ENCODE data around the gene RPUSD3. TPM values are rescaled to one million over a fixed set of nuclear protein-coding genes. Genes with fewer than 3 reads are reported as not detected.

Gene RPUSD3
- total and polyA plus RNA-seq, 9 of the 15 experiments (the other 6 are each of a cell fraction or from before 2014, with no cell fraction given): 13.8 to 99.0 (median 59.3) TPM

DNA sequence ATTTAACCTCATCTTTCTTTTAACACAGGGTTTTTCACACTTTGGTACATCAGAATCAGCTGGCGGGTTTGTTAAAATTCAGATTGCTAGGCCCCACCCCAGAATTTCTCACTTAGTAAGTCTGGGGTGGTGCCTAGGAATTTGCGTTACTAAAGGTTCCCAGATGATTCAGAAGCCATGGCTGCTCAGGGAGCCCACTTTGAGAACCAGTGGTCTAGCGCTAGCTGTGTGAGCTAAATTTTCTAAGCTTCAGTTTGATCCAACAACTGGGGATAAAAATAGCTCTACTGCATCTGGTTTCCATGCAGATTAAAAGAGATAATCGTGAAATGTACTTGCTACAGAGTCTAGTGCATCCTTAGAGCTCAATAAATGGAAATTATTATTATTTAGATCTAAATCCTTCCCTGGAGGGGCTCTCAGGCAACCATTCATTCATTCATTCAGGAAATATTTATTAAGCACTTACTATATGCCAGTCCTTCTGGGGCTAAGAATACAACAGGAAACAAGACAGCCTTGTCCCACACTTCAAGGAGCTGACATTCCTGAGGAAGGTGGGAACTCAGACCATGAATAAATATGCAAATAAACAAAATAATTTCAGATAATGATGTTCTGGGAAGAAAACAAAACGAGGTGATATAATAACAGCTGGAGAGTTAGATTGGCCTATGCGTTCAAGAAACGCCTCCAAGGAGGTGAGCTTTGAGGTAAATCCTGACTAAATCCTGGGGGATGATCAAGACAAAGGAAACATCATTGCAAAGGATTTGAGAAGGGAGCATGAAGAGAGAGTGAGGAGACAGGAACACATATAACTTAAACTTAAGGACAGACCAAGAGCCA is 40.1 kb upstream of the RPUSD3 start (continued):
- TF ChIP-seq RNF219 (CRISPR knock-in tag; IDR thresholded peaks at IDR 0.05) (no peak), ZNF780A (CRISPR knock-in tag; IDR thresholded peaks at IDR 0.05) (no peak), ZC3H11A (IDR thresholded peaks at IDR 0.05; ENCODE audit: low read depth, low read length) (no peak), ZEB2 (IDR thresholded peaks at IDR 0.05) (0 out of 2 replicates have a peak, but pooled peaks have one; percentile 17), POLR3G (IDR thresholded peaks at IDR 0.05; ENCODE audit: extremely low read depth, insufficient read length, insufficient replicate concordance) (no peak), PHB2 (IDR thresholded peaks at IDR 0.05; ENCODE audit: low read depth) (0 out of 2 replicates have a peak, but pooled peaks have one; percentile 29), MCM5 (IDR thresholded peaks at IDR 0.05; ENCODE audit: low read depth) (no peak), ZC3H8 (IDR thresholded peaks at IDR 0.05) (no peak), SMARCA5 (IDR thresholded peaks at IDR 0.05) (no peak), ZNF408 (CRISPR knock-in tag; IDR thresholded peaks at IDR 0.05; ENCODE audit: low read depth) (no peak), POLR2H (tag; IDR thresholded peaks at IDR 0.05; ENCODE audit: low read depth) (no peak), MEF2A (IDR thresholded peaks at IDR 0.05; ENCODE audit: control insufficient read depth, low read depth, low read length) (peak; percentile 41; the same call in 1 of the 2 replicates), MLX (CRISPR knock-in tag; conservative IDR thresholded peaks at IDR 0.05) (no peak), ZBED1 (IDR thresholded peaks at IDR 0.05) (no peak)
- TF ChIP-seq, protein P1, sequence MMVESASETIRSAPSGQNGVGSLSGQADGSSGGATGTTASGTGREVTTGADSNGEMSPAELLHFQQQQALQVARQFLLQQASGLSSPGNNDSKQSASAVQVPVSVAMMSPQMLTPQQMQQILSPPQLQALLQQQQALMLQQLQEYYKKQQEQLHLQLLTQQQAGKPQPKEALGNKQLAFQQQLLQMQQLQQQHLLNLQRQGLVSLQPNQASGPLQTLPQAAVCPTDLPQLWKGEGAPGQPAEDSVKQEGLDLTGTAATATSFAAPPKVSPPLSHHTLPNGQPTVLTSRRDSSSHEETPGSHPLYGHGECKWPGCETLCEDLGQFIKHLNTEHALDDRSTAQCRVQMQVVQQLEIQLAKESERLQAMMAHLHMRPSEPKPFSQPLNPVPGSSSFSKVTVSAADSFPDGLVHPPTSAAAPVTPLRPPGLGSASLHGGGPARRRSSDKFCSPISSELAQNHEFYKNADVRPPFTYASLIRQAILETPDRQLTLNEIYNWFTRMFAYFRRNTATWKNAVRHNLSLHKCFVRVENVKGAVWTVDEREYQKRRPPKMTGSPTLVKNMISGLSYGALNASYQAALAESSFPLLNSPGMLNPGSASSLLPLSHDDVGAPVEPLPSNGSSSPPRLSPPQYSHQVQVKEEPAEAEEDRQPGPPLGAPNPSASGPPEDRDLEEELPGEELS (CRISPR knock-in tag; IDR thresholded peaks at IDR 0.05; ENCODE audit: borderline replicate concordance): no peak
- TF ChIP-seq, protein P2, sequence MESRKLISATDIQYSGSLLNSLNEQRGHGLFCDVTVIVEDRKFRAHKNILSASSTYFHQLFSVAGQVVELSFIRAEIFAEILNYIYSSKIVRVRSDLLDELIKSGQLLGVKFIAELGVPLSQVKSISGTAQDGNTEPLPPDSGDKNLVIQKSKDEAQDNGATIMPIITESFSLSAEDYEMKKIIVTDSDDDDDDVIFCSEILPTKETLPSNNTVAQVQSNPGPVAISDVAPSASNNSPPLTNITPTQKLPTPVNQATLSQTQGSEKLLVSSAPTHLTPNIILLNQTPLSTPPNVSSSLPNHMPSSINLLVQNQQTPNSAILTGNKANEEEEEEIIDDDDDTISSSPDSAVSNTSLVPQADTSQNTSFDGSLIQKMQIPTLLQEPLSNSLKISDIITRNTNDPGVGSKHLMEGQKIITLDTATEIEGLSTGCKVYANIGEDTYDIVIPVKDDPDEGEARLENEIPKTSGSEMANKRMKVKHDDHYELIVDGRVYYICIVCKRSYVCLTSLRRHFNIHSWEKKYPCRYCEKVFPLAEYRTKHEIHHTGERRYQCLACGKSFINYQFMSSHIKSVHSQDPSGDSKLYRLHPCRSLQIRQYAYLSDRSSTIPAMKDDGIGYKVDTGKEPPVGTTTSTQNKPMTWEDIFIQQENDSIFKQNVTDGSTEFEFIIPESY (CRISPR knock-in tag; IDR thresholded peaks at IDR 0.05): peak; percentile 95
- TF ChIP-seq, protein P3, sequence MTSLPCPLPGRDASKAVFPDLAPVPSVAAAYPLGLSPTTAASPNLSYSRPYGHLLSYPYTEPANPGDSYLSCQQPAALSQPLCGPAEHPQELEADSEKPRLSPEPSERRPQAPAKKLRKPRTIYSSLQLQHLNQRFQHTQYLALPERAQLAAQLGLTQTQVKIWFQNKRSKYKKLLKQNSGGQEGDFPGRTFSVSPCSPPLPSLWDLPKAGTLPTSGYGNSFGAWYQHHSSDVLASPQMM (CRISPR knock-in tag; IDR thresholded peaks at IDR 0.05): no peak
- TF ChIP-seq, protein P4, sequence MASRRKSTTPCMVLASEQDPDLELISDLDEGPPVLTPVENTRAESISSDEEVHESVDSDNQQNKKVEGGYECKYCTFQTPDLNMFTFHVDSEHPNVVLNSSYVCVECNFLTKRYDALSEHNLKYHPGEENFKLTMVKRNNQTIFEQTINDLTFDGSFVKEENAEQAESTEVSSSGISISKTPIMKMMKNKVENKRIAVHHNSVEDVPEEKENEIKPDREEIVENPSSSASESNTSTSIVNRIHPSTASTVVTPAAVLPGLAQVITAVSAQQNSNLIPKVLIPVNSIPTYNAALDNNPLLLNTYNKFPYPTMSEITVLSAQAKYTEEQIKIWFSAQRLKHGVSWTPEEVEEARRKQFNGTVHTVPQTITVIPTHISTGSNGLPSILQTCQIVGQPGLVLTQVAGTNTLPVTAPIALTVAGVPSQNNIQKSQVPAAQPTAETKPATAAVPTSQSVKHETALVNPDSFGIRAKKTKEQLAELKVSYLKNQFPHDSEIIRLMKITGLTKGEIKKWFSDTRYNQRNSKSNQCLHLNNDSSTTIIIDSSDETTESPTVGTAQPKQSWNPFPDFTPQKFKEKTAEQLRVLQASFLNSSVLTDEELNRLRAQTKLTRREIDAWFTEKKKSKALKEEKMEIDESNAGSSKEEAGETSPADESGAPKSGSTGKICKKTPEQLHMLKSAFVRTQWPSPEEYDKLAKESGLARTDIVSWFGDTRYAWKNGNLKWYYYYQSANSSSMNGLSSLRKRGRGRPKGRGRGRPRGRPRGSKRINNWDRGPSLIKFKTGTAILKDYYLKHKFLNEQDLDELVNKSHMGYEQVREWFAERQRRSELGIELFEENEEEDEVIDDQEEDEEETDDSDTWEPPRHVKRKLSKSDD (conservative IDR thresholded peaks at IDR 0.05; ENCODE audit: low read length): no peak

Measured in K562 (cell line).